HEK293 (cell line): Measurements from ENCODE around the gene POMT2.

Experiments
- CTCF ChIA-PET: fragments of 350-600 bp; formaldehyde crosslinking; extraction: SDS; loops from one replicate; lab custom pipeline; 2021; ENCODE audit warnings: antibody characterized with exemption; lab: Yijun Ruan, JAX
- POLR2A ChIA-PET: fragments of 300-600 bp; formaldehyde crosslinking; extraction: SDS; loops from one replicate; lab custom pipeline; 2020; ENCODE audit warnings: antibody characterized with exemption, inconsistent platforms; lab: Yijun Ruan, JAX
- H3K27ac ChIP-seq: fragments of 200-500 bp; sonication (Bioruptor generic); 2 replicates; pipeline ENCODE4 v1.5.1; 2014; ENCODE audit warnings: low read depth, low read length, control low read depth, inconsistent platforms; ENCODE audit errors: extremely low read depth
- H3K36me3 ChIP-seq, 2 experiments: fragments of 200-500 bp in 1 of 2; sonication (Bioruptor generic) in 1 of 2; 1 replicate in 1 of 2; 2 replicates in 1 of 2; pipeline ENCODE4 v1.5.1; 2014 to 2017; ENCODE audit warnings: inconsistent platforms in 2 of 2, low read length in 2 of 2; ENCODE audit not compliant: control insufficient read depth in 2 of 2, insufficient read depth in 1 of 2
- H3K4me1 ChIP-seq: fragments of 200-500 bp; sonication (Bioruptor generic); 2 replicates; pipeline ENCODE4 v1.5.1; 2014; ENCODE audit warnings: mild to moderate bottlenecking, low read length, inconsistent platforms; ENCODE audit not compliant: control insufficient read depth, insufficient read depth
- H3K4me3 ChIP-seq: 2 replicates; pipeline ENCODE4 v1.5.1; 2011; ENCODE audit warnings: low read depth, mild to moderate bottlenecking, control low read depth, low read length, moderate library complexity
- H3K9me3 ChIP-seq: fragments of 200-500 bp; sonication (Bioruptor generic); 2 replicates; pipeline ENCODE4 v1.5.1; 2014; ENCODE audit warnings: low read depth, low read length, inconsistent platforms; ENCODE audit not compliant: control insufficient read depth, insufficient read depth
- GFI1B ChIP-seq: fragments of 450-650 bp; formaldehyde crosslinking; IDR thresholded peaks from 2 replicates; pipeline ENCODE4 v1.5.1; 2016; ENCODE audit warnings: missing biosample characterization, missing genetic modification characterization
- SETDB1 ChIP-seq: IDR thresholded peaks from one replicate; pipeline ENCODE4 v1.6.1; 2017; ENCODE audit warnings: mild to moderate bottlenecking, low read length, moderate library complexity, mixed read lengths; ENCODE audit not compliant: insufficient read length
- SP2 ChIP-seq: fragments of 450-650 bp; formaldehyde crosslinking; IDR thresholded peaks from 2 replicates; pipeline ENCODE4 v1.5.1; 2016; ENCODE audit warnings: missing biosample characterization, missing genetic modification characterization
- TSHZ1 ChIP-seq: fragments of 450-650 bp; formaldehyde crosslinking; IDR thresholded peaks from 2 replicates; pipeline ENCODE4 v1.5.1; 2016; ENCODE audit warnings: missing biosample characterization, missing genetic modification characterization, borderline replicate concordance
- ZBTB10 ChIP-seq: fragments of 450-650 bp; formaldehyde crosslinking; IDR thresholded peaks from 2 replicates; pipeline ENCODE4 v1.5.1; 2016; ENCODE audit warnings: missing biosample characterization, missing genetic modification characterization
- ZIC2 ChIP-seq: fragments of 450-650 bp; formaldehyde crosslinking; IDR thresholded peaks from 2 replicates; pipeline ENCODE4 v1.5.1; 2016; ENCODE audit warnings: missing biosample characterization, missing genetic modification characterization
- ZNF23 ChIP-seq: fragments of 450-650 bp; formaldehyde crosslinking; IDR thresholded peaks from 2 replicates; pipeline ENCODE4 v1.5.1; 2016; ENCODE audit warnings: missing biosample characterization, missing genetic modification characterization, borderline replicate concordance
- ZNF394 ChIP-seq: fragments of 450-650 bp; formaldehyde crosslinking; IDR thresholded peaks from 2 replicates; pipeline ENCODE4 v1.5.1; 2016; ENCODE audit warnings: missing biosample characterization, missing genetic modification characterization, mild to moderate bottlenecking, moderate library complexity, borderline replicate concordance
- ZNF513 ChIP-seq: fragments of 450-650 bp; IDR thresholded peaks from 2 replicates; pipeline ENCODE4 v1.5.1; 2018; ENCODE audit warnings: missing biosample characterization, missing genetic modification characterization
- ZNF514 ChIP-seq: fragments of 450-650 bp; formaldehyde crosslinking; IDR thresholded peaks from 2 replicates; pipeline ENCODE4 v1.5.1; 2016; ENCODE audit warnings: missing biosample characterization, missing genetic modification characterization
- ZNF548 ChIP-seq: fragments of 450-650 bp; formaldehyde crosslinking; IDR thresholded peaks from 2 replicates; pipeline ENCODE4 v1.5.1; 2016; ENCODE audit warnings: missing biosample characterization, missing genetic modification characterization
- ZNF571 ChIP-seq: fragments of 450-650 bp; formaldehyde crosslinking; IDR thresholded peaks from 2 replicates; pipeline ENCODE4 v1.5.0; 2017; ENCODE audit warnings: missing biosample characterization, missing genetic modification characterization
- ZNF626 ChIP-seq: fragments of 450-650 bp; sonication (Bioruptor Pico); formaldehyde crosslinking; IDR thresholded peaks from 2 replicates; pipeline ENCODE4 v1.5.1; 2018; ENCODE audit warnings: missing biosample characterization, missing genetic modification characterization, inconsistent platforms
- ZNF629 ChIP-seq: fragments of 450-650 bp; formaldehyde crosslinking; IDR thresholded peaks from 2 replicates; pipeline ENCODE4 v1.5.1; 2017; ENCODE audit warnings: missing biosample characterization, missing genetic modification characterization
- ZNF639 ChIP-seq: fragments of 450-650 bp; formaldehyde crosslinking; IDR thresholded peaks from 2 replicates; pipeline ENCODE4 v1.5.1; 2016; ENCODE audit warnings: missing biosample characterization, missing genetic modification characterization
- ZSCAN18 ChIP-seq: fragments of 450-650 bp; formaldehyde crosslinking; IDR thresholded peaks from 2 replicates; pipeline ENCODE4 v1.5.1; 2016; ENCODE audit warnings: missing biosample characterization, missing genetic modification characterization
- ZSCAN30 ChIP-seq: fragments of 450-650 bp; IDR thresholded peaks from 2 replicates; pipeline ENCODE4 v1.5.1; 2018; ENCODE audit warnings: missing biosample characterization, mild to moderate bottlenecking, missing genetic modification characterization, moderate library complexity

Gene POMT2

GRCh38 chr14:77369285-77369684, 48.6 kb upstream of the POMT2 start (continued):
- TF ChIP-seq GFI1B (tag by site-specific recombination): no peak

GRCh38 chr14:77364146-77364545, 43.5 kb upstream of the POMT2 start:
- TF ChIP-seq TSHZ1 (no peak), SETDB1 (no peak), ZSCAN30 (tag by site-specific recombination) (no peak), ZNF23 (tag by site-specific recombination) (no peak), ZNF548 (no peak), ZBTB10 (tag by site-specific recombination) (no peak), ZNF513 (tag by site-specific recombination) (no peak), ZNF629 (no peak), ZNF626 (tag by site-specific recombination) (no peak), ZSCAN18 (tag by site-specific recombination) (no peak), SP2 (tag by site-specific recombination) (no peak), ZNF571 (tag by site-specific recombination) (no peak), ZIC2 (no peak), ZNF514 (tag by site-specific recombination) (no peak)
- H3K36me3 ChIP-seq: no peaks in the 10 kb centered on the region; a peak in 1 of 3 replicates
- H3K4me3 ChIP-seq: no peak overlapping the region
- CTCF ChIA-PET: no interaction called here
- no peaks in the 10 kb centered on the region for H3K4me1 ChIP-seq
- H3K9me3 ChIP-seq: no peaks in the 10 kb centered on the region; the same call in 1 of the 2 replicates
- POLR2A ChIA-PET: interaction anchor here (0.9 to 1.3 kb wide), 2 partner anchors 13 to 43 kb away, joined by 3 to 4 read pairs; partner anchors contain the start of genes GSTZ1, POMT2, SAMD15 and TMED8
- H3K27ac ChIP-seq: no peak overlapping the region

- POLR2A ChIA-PET: interaction anchor here (1.6 kb wide), 1 partner anchor 17 kb away, joined by 3 read pairs; the partner anchor contains the start of genes SAMD15 and TMED8
- H3K27ac ChIP-seq: no peak overlapping the region
- H3K4me3 ChIP-seq: no peak overlapping the region
- H3K36me3 ChIP-seq: no peaks in the 10 kb centered on the region; a peak in 1 of 3 replicates
- TF ChIP-seq ZNF394 (tag by site-specific recombination): peak; percentile 30; the same call in 1 of the 2 replicates
- no peak for TF ChIP-seq ZNF639 (tag by site-specific recombination)
- no peaks in the 10 kb centered on the region for H3K4me1 ChIP-seq
- CTCF ChIA-PET: interaction anchor here (1.1 kb wide), 1 partner anchor 11 kb away, joined by 4 read pairs; no protein-coding TSS in a partner anchor
- H3K9me3 ChIP-seq: no peaks in the 10 kb centered on the region
These were observed 38.9 kb upstream of the POMT2 start for GRCh38 chr14:77359626-77360025.
